Activated CD4-positive, alpha-beta T cell treated with anti-CD3 and anti-CD28 coated beads for 24 hours (primary cell): Measurements from ENCODE around the gene MYO9A.

Experiments
- DNase-seq, 2 donors: peaks; one replicate each; pipeline ENCODE4 v3.0.0-alpha.2; 2020; ENCODE audit warnings: low read depth in 2 of 2

Gene MYO9A

GRCh38 chr15:72118017-72118978 lies at the start of gene MYO9A, which contains the start of gene SENP8:
Gene MYO9A (minus strand): TSS chr15:72118150. CDS start chr15:72046563, 71,587 bp downstream.
Gene SENP8 (plus strand): TSS chr15:72118403. CDS start chr15:72139624, 21,221 bp downstream.
- DNase-seq = peak; percentile 99

- DNase-seq = no peak
Observed at GRCh38 chr15:72167445-72167844, 49.5 kb upstream of the MYO9A start.

- no peak for DNase-seq
Observed at GRCh38 chr15:72166716-72167417, 48.9 kb upstream of the MYO9A start.

GRCh38 chr15:72163719-72164118 lies 45.8 kb upstream of the MYO9A start:
- DNase-seq = no peak

- DNase-seq = no peak
Observed at GRCh38 chr15:72162569-72162968, 44.6 kb upstream of the MYO9A start.

GRCh38 chr15:72161361-72162132 lies 43.6 kb upstream of the MYO9A start:
- DNase-seq = no peak

GRCh38 chr15:72160696-72161245 lies 42.8 kb upstream of the MYO9A start:
- no peak for DNase-seq

GRCh38 chr15:72156928-72157327 lies 39.0 kb upstream of the MYO9A start:
- DNase-seq = no peak

- DNase-seq = peak; percentile 77 to 83
Observed at GRCh38 chr15:72155635-72156616, 38.0 kb upstream of the MYO9A start.

GRCh38 chr15:72155003-72155621 lies 37.2 kb upstream of the MYO9A start:
- DNase-seq = no peak

- DNase-seq = no peak
Observed at GRCh38 chr15:72154316-72154715, 36.4 kb upstream of the MYO9A start.

- no peak for DNase-seq
Observed at GRCh38 chr15:72153269-72154000, 35.5 kb upstream of the MYO9A start.

- DNase-seq = no peak
Observed at GRCh38 chr15:72147418-72147817, 29.5 kb upstream of the MYO9A start.

- DNase-seq = no peak
Observed at GRCh38 chr15:72146934-72147333, 29.0 kb upstream of the MYO9A start.

- DNase-seq = no peak
Observed at GRCh38 chr15:72146221-72146620, 28.3 kb upstream of the MYO9A start.

- no peak for DNase-seq
Observed at GRCh38 chr15:72141171-72142084, 23.5 kb upstream of the MYO9A start.

GRCh38 chr15:72140088-72140487 lies 22.1 kb upstream of the MYO9A start:
- no peak for DNase-seq

- no peak for DNase-seq
Observed at GRCh38 chr15:72139667-72140066, 21.7 kb upstream of the MYO9A start.
